Stimulated activated naive CD8-positive, alpha-beta T cell treated with anti-CD3 and anti-CD28 coated beads, Interleukin-15, amount 100 ng/mL, for 72 hours (primary cell): ENCODE measurements around the gene HAUS3.

Experiments used
- ATAC-seq: fragments of 150-1000 bp; cut with Tn5 transposase; 2 replicates; pipeline ENCODE4 v1.10.0; 2021; ENCODE audit warnings: mild to moderate bottlenecking, moderate library complexity
- DNase-seq, 2 donors: peaks; one replicate each; pipeline ENCODE4 v3.0.0; 2021 to 2022
- H3K27ac Mint-ChIP-seq, 2 donors: one replicate each; pipeline ENCODE4 v1.8.0; 2022; ENCODE audit warnings: mild to moderate bottlenecking in 2 of 2, mixed read lengths in 2 of 2, moderate library complexity in 2 of 2
- H3K27me3 Mint-ChIP-seq: one replicate; pipeline ENCODE4 v1.8.0; 2022; ENCODE audit warnings: mixed read lengths
- H3K4me1 Mint-ChIP-seq: one replicate; pipeline ENCODE4 v1.8.0; 2022; ENCODE audit warnings: mild to moderate bottlenecking, mixed read lengths
- H3K4me3 Mint-ChIP-seq, 2 donors: one replicate each; pipeline ENCODE4 v1.8.0; 2022; ENCODE audit warnings: mild to moderate bottlenecking in 2 of 2, mixed read lengths in 2 of 2, moderate library complexity in 1 of 2
- H3K9me3 Mint-ChIP-seq, 2 donors: one replicate each; pipeline ENCODE4 v1.8.0; 2022; ENCODE audit warnings: mixed read lengths in 2 of 2

Gene HAUS3

DNA sequence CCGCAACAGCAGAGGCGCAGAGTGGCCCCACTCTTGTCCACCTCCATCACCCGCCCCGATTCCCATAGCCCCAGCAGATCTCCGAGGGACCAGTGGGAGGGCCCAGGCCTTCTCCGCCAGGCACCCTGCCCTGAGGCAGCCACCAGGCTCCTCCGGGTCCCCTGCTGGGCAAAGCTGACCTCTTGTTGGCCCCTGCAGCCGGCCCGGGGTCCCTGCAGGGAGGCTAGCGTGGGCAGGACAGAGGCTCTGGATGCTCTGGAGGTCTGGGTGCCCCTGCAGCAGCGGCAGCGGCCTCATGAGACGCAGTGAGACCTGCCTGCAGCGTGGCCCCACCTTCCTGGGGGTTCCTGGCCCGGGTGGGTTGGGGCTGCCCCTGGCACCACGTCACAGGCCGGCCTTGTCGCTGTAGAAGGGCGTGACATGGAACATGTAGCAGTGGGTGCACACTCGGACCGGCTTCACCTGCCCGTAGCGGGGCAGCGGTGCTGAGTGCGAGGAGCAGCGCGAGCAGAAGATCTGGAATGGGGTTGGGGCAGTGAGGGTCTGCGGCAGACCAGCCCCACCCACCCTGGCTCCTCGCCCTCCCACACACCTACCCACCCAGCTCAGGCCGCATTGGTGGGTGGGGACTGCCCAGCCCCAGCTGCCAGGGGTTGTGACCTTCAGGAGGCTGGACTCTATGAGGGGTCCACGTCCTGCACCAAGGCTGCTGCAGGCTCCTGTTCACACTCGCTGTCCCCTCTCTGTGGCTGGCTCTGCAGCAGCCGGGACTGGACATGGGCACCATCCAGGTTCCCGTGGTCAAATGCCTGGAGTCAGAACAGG lies 28.6 kb upstream of the HAUS3 start:
- peak; percentile 12 for ATAC-seq
- Mint-ChIP-seq H3K27ac (no peak overlapping the region), H3K4me3 (no peak overlapping the region), H3K9me3 (no peaks in the 10 kb centered on the region), H3K27me3 (no peaks in the 10 kb centered on the region), H3K4me1 (peaks cover 10% of the 10 kb centered on the region)
- no peak for DNase-seq

DNA sequence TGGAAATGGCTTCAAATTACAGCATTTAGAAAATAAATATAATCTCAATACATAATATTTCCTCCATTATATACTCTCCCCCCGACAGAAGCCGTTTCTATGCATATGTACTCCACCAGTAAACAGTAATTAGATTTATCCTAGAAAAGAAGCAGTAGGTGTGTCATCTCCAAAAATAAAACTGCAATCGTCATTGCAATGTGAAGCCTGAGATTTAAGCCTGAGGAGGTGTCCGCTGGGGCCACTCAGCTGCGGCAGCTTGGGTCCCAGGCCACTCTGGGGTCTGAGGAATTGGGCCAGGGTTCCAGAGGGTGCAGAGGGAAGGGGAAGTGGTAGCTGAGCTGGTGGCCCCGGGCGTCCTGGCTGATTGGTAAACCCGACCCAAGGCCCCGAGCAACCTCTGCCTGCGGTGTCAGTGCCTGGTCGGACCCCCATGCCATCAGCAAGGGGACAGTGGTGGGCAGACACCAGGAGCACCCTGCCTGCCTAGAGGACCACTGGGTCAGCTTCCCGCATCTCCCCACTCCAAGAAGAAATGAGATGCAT lies 27.8 kb upstream of the HAUS3 start:
- Mint-ChIP-seq H3K9me3 (no peaks in the 10 kb centered on the region), H3K27ac (no peak overlapping the region), H3K4me3 (no peak overlapping the region), H3K4me1 (peaks cover 11% of the 10 kb centered on the region), H3K27me3 (no peaks in the 10 kb centered on the region)
- ATAC-seq (no peak), DNase-seq (no peak)

DNA sequence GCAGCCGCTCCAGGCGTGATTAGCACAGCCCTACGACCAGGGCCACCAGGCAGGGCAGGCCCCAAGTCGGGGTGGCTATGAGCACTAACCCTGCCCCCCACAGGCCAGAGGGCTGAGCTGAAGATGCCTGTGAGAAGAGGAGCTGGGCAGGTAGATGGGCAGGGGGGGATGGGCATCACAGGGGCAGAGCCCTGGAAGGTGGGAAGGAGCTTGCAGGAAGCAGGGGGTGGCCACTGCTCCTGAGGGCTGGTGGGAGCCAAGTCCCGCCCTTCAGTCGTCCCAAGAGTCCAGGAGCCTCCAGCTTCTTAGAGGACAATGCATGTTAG lies 27.2 kb upstream of the HAUS3 start:
- H3K4me1 Mint-ChIP-seq, result peaks cover 11% of the 10 kb centered on the region
- ATAC-seq (no peak), DNase-seq (no peak)
- no peaks in the 10 kb centered on the region for H3K9me3 Mint-ChIP-seq
- no peaks in the 10 kb centered on the region for H3K27me3 Mint-ChIP-seq
- H3K4me3 Mint-ChIP-seq, result no peak overlapping the region
- no peak overlapping the region for H3K27ac Mint-ChIP-seq

DNA sequence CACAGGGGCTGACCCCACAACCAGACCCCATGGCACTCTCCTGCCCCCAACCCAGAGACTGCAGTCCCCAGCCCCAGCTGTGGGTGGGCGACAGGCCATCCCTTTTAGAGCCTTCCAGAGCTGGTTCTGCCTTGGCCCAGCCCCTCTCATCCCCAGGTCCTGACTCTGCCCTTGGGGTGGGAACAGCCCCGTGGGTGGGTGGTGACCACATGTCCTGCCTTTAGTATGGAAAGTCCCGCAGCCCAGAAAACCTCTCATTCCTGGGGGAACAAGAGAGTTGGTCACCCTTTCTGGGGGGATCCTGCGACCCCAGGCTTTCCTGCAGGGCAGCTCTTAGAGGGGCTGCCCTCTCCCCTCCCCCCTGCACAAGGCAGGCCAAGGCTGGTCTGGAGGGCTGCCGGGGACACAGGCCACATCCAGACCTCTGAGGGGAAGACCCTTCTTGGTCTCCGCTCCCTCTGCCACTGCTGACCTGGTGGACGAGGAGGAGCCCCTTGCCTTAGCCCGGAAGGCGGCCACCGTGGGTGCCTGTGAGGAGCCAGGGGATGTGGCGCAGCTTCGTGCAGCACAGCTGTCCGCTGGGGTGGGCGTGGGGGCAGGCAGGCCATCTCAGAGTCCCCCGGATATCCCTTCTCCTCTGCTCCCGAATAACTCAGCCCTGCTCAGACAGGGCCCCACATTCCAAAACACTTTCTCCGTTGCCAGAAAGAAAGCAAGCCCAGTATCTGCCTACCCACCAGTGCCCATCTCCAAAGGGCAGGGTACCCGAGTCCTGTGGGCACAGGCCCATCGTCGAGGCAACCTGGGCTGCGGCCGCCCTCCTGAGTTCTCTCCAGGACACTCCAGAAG lies 26.7 kb upstream of the HAUS3 start:
- Mint-ChIP-seq H3K4me1 (peaks cover 12% of the 10 kb centered on the region), H3K27me3 (no peaks in the 10 kb centered on the region), H3K27ac (no peak overlapping the region), H3K4me3 (no peak overlapping the region), H3K9me3 (no peaks in the 10 kb centered on the region)
- ATAC-seq (no peak), DNase-seq (no peak)

DNA sequence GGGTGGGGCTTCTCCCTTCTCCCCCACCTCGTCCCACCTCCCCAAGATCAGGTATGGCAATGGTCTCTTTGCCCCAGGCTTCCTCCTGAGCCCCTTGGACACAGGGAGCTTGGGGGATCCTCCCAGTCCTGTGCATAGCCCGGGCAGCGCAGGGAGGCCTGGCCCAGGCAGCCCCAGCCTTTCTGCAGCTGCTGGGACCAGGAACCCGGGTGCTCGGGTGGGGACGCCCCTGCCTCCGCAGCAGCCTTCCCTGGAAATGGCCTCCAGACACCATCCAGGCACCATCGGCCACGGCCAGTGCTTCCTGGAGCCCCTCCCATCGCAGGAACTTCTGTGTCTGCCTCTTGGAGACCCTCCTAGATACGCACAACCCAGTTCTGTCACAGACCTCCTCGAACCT lies 25.9 kb upstream of the HAUS3 start:
- DNase-seq (no peak), ATAC-seq (no peak)
- Mint-ChIP-seq H3K27ac (no peak overlapping the region), H3K27me3 (no peaks in the 10 kb centered on the region), H3K9me3 (no peaks in the 10 kb centered on the region), H3K4me1 (peaks cover 17% of the 10 kb centered on the region), H3K4me3 (no peak overlapping the region)

DNA sequence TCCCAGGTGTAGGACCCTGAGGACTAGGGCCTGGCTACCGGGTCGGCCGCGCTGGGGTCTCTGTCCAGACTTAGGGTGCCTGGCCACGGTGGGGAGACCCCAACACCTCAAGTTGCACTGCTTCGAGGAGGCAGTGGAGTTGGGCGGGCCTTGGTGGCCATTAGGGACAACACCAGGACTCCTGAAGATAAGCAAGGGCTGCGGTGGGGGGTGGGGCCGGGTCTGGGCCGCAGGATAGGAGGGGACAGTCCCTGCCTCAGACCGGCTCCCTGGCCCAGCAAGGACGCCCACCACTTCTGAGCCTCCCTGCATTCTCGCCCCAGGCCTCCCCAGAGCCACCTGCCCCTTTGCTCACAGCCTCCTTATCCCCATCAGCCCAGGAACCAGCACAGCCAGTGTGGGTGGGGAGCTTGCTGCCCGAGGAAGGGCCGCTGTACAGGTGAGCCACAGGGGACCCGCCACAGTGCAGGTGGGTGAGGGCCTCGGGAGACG lies 25.4 kb upstream of the HAUS3 start:
- Mint-ChIP-seq H3K27me3 (no peaks in the 10 kb centered on the region), H3K9me3 (no peaks in the 10 kb centered on the region), H3K27ac (no peak overlapping the region), H3K4me1 (peaks cover 14% of the 10 kb centered on the region), H3K4me3 (no peak overlapping the region)
- ATAC-seq, result no peak
- no peak for DNase-seq

DNA sequence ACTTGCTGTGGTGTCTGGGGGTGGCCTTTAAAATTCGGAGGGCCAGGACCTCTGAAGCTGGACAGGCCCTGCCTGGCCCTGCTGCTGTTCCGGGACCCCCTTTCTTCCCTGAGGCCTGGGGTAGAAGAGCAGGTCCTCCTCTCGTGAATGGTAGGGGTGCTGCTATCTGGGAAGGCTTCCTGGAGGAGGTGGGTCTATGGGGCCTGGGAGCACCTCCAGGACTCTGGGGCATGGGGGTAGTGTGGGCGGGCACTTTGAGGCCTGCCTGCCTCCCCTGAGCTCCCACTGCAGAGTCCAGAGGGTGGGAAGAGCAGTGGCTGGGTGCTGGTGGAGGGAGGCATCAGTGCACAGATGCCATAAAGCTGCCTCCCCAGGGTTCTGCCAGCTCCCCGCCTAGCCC lies 24.9 kb upstream of the HAUS3 start:
- DNase-seq, result no peak
- no peaks in the 10 kb centered on the region for H3K27me3 Mint-ChIP-seq
- H3K4me3 Mint-ChIP-seq, result no peak overlapping the region
- no peaks in the 10 kb centered on the region for H3K9me3 Mint-ChIP-seq
- ATAC-seq, result no peak
- H3K27ac Mint-ChIP-seq, result no peak overlapping the region
- peaks cover 12% of the 10 kb centered on the region for H3K4me1 Mint-ChIP-seq

DNA sequence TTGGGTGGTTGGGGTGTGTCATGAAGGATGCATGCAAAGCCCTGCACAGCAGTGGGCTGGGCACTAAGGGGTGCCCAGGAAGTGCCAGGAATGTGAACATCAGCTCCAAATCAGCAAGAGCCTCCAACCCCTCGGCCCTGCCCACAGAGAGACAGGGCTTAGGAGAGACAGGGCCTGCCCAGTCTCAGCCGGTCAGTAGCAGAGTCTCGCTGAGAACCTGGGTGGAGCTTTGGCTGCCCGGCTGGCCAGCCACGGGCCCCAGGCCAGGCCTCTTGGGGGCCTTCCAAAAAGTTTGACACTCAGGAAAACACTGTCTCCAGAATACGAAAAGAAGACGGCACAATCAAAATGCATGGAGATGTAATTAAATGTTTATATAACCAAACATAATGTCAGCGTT lies 24.3 kb upstream of the HAUS3 start:
- Mint-ChIP-seq H3K27ac (no peak overlapping the region), H3K27me3 (no peaks in the 10 kb centered on the region), H3K9me3 (no peaks in the 10 kb centered on the region), H3K4me1 (peaks cover 12% of the 10 kb centered on the region), H3K4me3 (no peak overlapping the region)
- DNase-seq, result no peak
- ATAC-seq, result no peak

DNA sequence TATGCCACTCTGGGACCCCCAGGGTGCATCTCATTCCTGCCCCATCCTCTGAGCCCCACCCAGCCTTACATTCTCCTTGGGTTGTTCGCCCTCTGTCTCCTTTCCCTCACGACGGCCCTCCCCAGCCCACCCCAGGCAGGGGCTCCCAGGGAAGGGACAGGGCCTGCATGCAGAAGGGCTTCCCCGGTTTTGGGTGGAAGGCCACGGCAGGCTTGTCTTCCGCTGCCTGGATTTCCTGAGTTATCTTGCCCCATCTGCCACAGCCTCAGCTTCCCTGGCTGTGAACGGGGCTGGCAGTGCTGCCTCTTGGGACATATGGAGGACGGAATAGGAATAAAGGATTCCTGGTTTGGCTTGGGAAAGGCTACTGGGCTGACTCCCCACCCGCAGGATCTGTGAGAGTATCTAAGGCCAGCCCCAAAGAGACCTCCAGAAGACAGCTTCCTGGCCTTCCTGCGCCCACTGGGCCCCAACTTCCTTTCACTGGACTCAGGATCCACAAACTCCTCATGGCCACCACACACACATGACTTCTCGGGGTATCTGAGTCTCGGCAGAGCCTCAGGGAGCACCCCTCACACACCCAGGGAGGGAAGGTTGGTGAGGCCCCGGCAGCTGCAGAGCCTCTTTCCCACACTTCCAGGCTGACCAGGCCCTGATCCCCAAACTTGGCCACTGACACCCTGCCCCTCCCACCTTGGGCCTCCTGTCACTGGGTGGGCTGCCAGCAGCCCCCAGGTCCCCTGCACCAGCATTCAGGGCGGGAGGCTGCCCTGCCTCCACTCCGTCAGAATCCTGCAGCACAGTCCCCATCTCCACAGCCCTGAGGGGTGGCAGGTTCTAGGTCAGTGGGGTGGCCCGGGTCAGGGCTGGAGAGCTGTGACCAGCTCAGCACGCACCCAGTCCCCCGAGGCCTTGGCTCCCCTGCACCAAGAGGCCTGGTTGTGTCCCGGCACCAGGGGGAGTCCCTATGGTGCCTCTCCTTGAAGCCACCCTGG lies 23.5 kb upstream of the HAUS3 start:
- peak overlapping the region; percentile 10 to 40 for H3K27ac Mint-ChIP-seq
- no peak for DNase-seq
- ATAC-seq, result no peak
- no peaks in the 10 kb centered on the region for H3K27me3 Mint-ChIP-seq
- H3K9me3 Mint-ChIP-seq, result no peaks in the 10 kb centered on the region
- H3K4me3 Mint-ChIP-seq, result no peak overlapping the region
- H3K4me1 Mint-ChIP-seq, result peaks cover 12% of the 10 kb centered on the region

DNA sequence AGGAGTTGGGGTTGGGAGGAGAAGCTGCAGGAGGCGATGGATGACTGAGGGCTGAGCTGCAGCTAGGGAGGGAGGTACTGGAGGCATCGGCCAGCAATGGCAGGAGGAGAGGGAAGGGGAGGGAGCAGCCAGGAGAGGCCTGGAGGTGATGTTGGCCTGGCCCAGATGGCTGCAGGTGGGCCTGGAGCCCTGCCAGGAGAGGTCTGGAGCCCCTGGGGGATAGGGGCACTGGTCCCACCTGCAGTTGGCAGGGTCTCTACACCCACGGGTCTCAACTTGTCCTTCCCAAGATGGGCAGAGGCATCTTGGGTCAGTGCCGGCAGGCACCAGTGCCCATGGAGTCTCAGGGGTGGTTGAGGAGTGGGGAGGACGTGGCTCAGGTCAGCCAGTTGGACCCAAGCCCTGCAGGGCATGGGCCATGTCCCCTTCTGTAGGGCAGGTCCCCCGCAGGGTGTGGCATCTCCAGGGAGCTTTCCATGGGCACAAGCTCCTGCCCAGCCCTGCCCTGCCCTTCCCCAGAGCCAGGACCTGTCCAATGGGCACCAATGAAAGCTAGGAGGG lies 22.6 kb upstream of the HAUS3 start:
- ATAC-seq, result no peak
- Mint-ChIP-seq H3K9me3 (no peaks in the 10 kb centered on the region), H3K4me1 (peaks cover 12% of the 10 kb centered on the region), H3K27ac (no peak overlapping the region), H3K27me3 (no peaks in the 10 kb centered on the region), H3K4me3 (no peak overlapping the region)
- no peak for DNase-seq

DNA sequence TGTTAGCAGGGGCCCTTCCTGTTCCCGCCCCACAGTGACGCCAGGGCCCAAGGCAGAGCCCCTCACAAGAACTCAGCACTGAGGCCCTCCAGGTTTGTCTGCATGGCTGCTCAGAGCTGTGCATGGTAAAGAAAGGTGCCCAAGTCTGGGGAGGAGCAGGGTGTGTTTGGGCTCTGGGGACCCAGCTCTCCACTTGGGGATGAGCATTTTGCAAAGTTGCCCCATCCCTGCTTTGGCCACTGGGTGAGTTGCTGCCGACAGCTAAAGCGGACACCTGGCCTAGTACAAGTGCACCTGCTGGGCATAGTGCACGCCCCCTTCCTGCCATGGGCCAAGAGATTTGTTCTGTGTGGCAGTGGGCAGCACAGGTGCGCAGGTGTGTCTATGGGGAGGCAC lies 22.0 kb upstream of the HAUS3 start:
- Mint-ChIP-seq H3K4me3 (peak overlapping the region in 1 of 2 donors; percentile 81), H3K27me3 (no peaks in the 10 kb centered on the region), H3K9me3 (no peaks in the 10 kb centered on the region), H3K27ac (no peak overlapping the region), H3K4me1 (peaks cover 12% of the 10 kb centered on the region)
- DNase-seq (no peak), ATAC-seq (no peak)

DNA sequence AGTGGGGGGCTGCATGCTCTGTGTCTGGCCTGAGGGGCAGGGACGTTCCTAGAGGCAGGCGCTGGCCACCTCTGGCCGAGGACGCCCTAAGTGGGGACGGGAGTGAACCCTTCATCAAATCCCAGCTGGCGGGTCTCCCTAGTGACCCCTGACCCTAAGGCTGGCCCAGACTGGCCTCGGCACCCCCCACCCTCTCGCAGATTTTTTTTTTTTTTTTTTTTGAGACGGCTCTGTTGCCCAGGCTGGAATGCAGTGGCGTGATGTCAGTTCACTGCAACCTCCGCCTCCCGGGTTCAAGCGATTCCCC lies 21.0 kb upstream of the HAUS3 start:
- H3K27me3 Mint-ChIP-seq, result no peaks in the 10 kb centered on the region
- ATAC-seq (no peak), DNase-seq (no peak)
- no peak overlapping the region for H3K27ac Mint-ChIP-seq
- no peaks in the 10 kb centered on the region for H3K9me3 Mint-ChIP-seq
- peaks cover 12% of the 10 kb centered on the region for H3K4me1 Mint-ChIP-seq
- H3K4me3 Mint-ChIP-seq, result peak overlapping the region; percentile 68 to 81

DNA sequence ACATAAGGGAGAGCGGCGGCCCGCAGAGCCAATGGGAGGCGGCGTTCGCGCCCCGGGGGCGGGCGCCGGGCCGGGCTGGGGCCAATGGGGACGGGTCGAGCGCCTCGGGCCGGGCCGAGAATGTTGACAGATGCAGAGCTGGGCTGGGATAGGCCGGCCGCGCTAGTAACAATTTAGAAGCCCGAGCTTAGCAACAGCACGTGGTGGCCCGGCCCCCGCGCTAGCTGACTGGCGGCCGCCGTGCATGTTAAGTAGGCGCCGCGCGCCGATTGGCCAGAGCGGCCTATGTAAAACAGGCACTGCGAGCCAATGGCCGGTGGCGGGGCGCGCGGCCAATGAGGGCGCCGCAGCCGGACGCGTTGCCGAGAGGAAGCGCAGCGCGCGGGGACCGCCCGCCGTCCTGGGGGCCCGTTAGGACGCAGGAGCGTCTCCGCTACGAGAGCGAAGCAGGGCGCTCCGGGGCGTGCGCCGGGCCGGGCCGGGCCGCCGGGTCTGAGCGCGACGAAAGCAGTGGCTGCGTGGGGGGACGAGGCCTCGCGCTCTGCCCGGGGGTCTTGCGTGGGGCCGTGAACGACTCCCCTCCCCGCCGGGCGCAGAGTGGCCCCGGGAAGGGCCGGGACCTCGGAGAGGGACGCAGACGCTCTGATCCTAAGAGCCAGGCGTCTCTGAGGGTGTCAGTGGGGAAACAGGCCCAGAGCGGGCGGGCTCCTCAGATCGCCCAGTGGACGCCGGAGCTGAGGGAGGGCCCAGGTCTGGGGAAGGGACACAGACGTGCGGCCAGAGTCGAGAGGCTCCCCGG lies 20.4 kb upstream of the HAUS3 start:
- Mint-ChIP-seq H3K27ac (peak overlapping the region; percentile 63 to 65), H3K27me3 (no peaks in the 10 kb centered on the region), H3K9me3 (no peaks in the 10 kb centered on the region), H3K4me1 (peaks cover 12% of the 10 kb centered on the region), H3K4me3 (peak overlapping the region; percentile 68 to 81)
- ATAC-seq, result peak; percentile 95
- peak; percentile 99 for DNase-seq

DNA sequence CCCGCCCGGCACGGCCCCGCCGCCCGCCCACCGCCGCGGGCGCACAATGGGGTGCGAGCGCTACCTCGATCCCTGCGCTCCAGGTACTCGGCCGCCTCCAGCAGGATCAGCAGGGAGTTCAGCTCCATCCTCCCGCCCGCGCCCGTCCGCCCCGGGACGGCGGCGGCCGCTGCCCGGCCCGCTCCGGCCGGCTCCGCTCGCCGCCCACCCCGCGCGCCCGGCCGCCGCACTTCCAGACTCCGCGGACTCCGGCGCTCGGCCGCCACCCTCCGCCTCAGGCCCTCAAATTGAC lies 19.9 kb upstream of the HAUS3 start, which contains the start of gene MXD4:
Gene MXD4 (minus strand): TSS at position 257 of the 292 bp plus-strand sequence. CDS start 129 bp downstream, at position 128.
- ATAC-seq, result peak; percentile 1
- H3K27ac Mint-ChIP-seq, result peak within 1 kb of the TSS; percentile 65 to 87
- no peaks in the 10 kb centered on the region for H3K27me3 Mint-ChIP-seq

More for the DNA sequence above, 19.9 kb upstream of the HAUS3 start, which contains the start of gene MXD4:
- Mint-ChIP-seq H3K9me3 (no peaks in the 10 kb centered on the region), H3K4me1 (peaks cover 12% of the 10 kb centered on the region), H3K4me3 (peak within 1 kb of the TSS; percentile 74 to 87)
- DNase-seq, result no peak
